NCI-H1694 treated with DMSO at 0.1 percent for 48 hours (cell line): Measurements from ENCODE around the gene UGT8.
A peak's percentile ranks its signal among the peaks of the same experiment; 100 is the strongest.

Source experiments
- DNase-seq: peaks from one replicate; lab custom pipeline; 2025; lab: John Stamatoyannopoulos, UW

UGT8 gene

DNA sequence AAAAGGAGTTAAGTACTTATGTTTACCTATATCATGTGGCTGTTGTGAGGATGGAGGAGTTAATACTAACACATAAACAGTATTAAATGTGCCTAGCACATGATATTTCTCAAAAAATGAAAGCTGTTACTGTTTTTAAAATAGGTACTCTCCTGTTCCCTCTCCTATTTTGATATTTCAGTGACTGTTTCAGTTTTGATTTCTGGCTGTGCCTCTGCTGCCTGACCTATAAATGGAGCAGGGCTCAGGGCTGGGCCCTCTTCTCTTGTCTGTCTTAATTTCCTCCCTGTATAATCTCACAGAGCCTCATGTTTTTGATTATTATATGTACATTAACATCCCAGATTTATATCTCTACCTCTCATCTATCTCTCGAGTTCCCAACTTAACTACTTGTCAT lies 93.3 kb downstream of the UGT8 start:
- DNase-seq: no peak

DNA sequence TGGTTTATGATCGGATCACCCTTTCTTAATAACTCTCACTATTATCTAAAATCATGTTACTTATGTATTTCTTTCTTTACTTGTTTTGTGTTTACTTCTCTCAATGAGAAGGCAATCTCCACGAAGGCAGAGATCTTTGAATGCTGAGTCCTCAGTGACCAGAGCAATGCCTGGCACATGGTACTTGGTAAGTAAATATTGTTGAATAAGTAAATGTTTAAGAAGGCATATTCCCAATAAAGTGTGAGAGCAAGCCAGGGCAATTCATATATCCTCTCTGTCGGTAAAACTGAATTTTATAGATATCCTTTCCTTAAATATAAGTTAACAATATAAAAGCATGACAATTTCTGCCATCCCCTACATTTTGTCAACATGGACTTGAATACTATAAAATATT lies 94.4 kb downstream of the UGT8 start:
- no peak for DNase-seq

DNA sequence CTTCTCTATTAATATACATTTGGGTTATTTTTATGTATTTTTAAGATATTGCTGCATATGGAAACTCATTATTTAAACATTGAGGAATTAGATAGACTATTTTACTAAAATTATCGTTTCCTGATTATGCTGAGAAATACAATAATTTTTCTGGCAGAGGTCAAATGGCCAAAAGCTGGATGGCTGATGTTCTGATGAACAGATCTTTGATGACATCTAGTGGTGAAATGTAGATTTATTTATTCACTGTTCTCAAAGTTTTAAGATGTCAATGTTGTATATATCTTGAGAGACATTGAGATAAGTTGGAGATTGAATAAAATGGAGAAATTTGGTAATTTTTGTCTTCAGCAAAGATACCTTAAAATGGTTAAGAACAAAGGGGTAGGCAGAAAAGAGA lies 96.2 kb downstream of the UGT8 start:
- DNase-seq: peak; percentile 30

- DNase-seq: no peak
These were observed 99.6 kb downstream of the UGT8 start for GRCh38 chr4:114698231-114698630.

- DNase-seq: no peak
These were observed 102.9 kb downstream of the UGT8 start for GRCh38 chr4:114701491-114701890.

DNA sequence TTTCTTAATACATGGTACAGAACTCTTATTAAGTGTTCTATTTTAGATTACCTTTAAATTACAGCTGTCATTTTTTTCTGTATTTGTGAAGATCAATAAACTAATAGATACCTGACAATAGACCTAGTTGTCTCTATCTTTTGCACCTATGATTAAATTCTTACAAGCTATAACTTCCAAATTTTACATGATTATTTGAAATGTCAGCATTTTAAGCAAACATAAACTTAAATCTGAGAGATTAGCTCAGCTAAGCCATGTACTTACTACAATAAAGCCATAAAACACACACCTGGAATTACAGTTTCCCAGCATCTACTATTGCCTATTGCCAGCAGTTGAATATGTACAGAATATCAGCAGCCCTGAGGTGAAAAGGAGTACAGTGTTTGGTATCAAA lies 118.8 kb downstream of the UGT8 start:
- no peak for DNase-seq

GRCh38 chr4:114725066-114725465 lies 126.5 kb downstream of the UGT8 start:
- DNase-seq: no peak

DNA sequence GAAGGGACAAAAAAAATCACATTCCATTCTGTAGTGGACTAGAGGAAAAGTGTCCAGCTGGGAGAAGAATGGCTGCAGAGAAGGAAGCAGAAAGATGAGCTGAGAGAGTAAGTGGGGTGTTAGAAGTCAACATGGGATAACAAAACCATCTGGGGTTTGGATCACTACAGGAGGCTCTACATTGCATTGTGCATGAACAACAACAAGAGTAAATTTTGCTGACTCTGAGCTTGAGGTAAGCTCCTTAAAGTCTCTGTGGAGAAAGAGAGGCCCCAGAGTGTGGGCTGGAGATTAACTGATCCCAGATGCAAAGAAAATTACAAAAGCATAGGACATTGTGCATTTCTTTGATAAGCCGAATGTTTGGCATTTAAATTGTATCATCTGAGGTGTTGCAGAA lies 128.9 kb downstream of the UGT8 start:
- DNase-seq: no peak
